ENCODE results near the gene BPI.

GRCh38 chr20:38346741-38347140 lies 42.8 kb downstream of the BPI start:
- TF ChIP-seq CTCF (IDR thresholded peaks at IDR 0.05; ENCODE audit: borderline replicate concordance, extremely low read depth, low read length, poor library complexity, severe bottlenecking) (no peak), EZH2 (IDR thresholded peaks at IDR 0.05; ENCODE audit: borderline replicate concordance, low read depth, low read length, severe bottlenecking) (no peak)

Measured in DND-41 (cell line).